IPS-NIHi7 (cell line): ENCODE results near the gene ZBTB7C.

Source experiments
- DNase-seq: peaks from one replicate; pipeline ENCODE4 v3.0.0; 2012; ENCODE audit warnings: mixed read lengths; ENCODE audit errors: extremely low spot score

ZBTB7C gene

DNA sequence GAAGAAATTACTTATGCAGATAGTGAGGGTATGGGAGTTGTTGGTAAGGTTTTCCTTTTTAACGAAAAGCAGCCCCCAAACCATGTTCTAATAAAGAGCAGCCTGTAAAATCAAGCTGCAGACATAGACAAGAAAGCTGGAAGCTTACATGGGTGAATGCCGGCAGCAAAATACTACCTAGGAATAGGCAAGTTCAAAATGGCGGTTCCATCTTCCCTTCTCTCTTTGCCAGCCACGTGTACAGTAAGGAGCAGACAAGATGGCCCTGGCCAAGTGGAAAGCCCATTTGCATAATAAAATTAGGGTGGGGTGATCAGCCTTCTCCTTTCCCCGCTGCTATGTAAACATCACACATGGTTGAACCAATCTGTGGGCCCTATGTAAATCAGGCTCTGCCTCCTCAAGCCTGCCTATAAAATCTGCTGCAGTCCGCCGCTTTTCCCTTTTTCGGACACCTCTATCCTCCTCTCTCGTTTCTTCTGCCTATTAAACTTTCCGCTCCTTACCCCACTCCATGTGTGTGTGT is 155.0 kb downstream of the ZBTB7C start:
- DNase-seq = no peak

DNA sequence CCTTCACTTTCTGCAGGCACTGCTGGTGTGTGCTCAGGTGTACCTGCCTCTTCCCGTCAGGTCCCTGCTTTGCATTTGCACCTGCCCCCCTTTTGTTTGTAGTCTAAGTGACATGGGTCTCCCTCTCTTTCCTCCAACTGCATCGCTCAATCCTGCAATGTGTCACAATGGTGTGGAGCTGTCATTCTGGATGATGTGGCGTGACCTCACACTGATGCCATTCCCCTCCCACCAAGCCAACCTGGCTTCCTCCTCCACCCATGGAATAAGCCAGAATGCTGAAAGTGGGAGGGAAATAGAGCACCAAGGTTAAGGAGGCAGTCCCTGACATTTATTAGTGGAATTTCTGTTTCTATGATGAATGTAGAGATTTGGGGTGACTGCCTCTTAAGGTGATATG is 156.7 kb downstream of the ZBTB7C start:
- DNase-seq = no peak

DNA sequence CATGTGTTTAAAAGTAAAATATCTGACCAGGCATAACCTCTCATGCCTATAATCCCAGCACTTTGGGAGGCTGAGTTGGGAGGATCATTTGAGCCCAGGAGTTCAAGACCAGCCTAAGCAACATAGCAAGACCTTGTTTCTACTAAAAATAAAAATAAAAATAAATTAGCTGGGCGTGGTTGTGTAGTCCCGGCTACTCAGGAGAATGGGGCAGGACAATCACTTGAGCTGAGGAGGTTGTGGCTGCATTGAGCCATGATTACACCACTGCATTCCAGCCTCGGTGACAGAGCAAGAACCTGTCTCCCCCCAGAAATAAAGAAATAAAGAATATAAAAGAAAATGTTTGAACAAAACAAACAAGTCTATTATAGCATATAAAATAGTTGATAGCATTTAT is 158.3 kb downstream of the ZBTB7C start:
- no peak for DNase-seq

DNA sequence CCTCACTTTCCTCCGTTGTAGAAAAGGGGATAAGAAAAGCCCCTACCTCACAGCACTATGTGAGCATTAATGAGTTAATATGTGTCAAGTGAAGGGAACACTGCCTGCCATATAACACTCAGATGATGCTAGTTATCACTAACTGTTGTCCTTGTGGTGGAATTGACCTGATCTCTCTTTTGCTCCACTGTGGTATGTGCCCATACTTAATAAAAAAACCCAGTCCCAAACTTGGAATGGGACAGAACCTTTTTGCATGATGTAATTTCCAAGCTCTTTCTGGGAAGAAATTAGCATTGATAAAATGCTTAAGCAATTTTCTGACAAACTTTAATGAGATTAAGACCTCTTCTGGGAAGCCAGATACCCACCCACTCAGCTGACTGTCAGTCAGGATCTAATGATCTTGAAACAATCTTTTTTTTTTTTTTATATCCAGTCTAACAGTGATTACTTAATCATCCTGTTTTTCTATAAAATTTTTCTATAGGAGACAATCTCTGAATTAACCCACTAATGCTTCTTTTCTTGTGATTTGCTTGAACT is 158.7 kb downstream of the ZBTB7C start:
- DNase-seq = no peak

DNA sequence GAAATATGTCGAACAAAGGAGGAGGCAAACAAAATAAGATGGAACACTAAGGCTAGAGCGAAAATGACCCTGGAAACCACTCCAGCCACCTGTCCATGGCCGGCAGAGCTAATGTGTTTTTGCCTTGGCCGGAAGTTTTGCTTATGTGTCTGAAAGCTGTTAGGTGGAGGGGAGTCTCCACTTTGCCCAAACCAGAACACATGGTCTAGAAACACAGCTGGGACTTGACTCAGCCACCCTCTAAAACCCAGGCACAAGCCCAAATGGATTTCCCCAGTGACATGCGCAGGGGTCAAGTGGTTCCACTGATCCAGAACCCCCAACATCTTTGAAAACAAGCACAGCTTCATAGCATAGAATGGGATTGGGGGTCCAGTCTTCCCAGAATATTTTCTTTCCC is 159.3 kb downstream of the ZBTB7C start:
- DNase-seq = no peak

DNA sequence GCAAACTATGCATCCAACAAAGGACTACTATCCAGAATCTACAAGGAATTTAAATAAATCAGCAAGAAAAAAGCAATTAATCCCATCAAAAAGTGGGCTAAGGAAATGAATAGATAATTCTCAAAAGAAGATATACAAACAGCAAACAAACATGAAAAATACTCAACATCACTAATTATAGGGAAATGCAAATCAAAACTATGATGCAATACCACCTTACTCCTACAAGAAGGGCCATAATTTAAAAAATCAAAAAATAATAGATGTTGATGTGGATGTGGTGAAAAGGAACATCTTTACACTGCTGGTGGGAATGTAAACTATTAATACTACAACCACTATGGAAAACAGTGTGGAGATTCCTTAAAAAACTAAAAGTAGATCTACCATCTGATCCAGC is 164.7 kb downstream of the ZBTB7C start:
- no peak for DNase-seq

DNA sequence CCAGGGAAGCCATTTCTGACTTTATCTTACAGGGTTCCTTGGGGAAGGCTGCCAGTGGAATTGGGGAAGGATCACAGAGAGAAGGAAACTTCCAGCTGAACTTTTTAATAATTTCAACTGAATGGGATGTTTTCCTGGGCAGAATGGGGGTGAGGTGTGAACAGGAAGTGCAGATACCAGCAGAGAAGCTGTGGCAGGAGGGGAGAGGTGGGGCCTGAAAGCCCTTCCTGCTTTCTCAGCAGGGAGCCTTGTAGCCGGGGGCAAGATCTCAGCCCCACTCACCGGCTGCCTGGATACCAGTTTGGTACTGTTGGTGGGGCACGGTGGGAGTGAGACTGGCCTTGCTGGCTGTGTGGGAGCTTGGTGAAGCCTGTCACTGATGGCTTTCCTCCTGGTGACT is 170.5 kb downstream of the ZBTB7C start:
- no peak for DNase-seq

DNA sequence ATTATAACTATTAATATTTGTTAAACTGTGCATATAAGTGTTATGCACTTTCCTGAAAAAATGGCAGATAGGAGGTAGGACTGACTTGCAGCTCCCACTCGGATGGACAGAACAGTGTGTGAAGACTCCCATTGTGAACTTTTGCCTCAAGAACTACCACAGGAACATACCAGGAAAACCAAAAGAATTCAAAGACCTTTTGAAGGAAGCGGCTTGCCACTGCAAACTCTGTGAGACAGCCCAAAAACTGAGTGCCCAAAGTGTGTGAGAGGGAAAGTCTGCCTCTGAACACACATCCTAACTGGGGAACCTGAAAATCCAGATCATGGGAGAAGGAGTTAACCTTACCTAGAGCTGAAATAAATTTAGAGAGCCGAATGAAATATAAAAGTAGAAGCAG is 171.0 kb downstream of the ZBTB7C start:
- no peak for DNase-seq

DNA sequence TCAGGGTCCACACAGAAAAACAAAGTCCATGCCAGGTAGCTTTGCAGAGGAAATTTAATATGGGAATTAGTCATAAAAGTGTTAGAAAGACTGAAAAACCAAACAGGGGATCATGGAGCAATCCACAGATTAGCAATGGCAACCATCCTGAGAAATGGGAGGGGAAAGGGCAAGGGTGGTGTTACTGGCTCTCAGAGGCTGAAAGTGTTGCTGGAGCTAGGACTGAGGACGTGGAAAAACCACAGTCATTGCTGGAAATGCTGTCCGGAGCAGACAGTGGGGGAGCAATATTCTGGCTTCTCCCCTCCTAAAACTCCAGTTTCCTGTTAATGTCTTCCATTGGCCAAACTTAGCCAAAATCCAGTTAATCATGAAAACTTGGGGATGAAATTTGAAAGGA is 172.4 kb downstream of the ZBTB7C start:
- DNase-seq = no peak

DNA sequence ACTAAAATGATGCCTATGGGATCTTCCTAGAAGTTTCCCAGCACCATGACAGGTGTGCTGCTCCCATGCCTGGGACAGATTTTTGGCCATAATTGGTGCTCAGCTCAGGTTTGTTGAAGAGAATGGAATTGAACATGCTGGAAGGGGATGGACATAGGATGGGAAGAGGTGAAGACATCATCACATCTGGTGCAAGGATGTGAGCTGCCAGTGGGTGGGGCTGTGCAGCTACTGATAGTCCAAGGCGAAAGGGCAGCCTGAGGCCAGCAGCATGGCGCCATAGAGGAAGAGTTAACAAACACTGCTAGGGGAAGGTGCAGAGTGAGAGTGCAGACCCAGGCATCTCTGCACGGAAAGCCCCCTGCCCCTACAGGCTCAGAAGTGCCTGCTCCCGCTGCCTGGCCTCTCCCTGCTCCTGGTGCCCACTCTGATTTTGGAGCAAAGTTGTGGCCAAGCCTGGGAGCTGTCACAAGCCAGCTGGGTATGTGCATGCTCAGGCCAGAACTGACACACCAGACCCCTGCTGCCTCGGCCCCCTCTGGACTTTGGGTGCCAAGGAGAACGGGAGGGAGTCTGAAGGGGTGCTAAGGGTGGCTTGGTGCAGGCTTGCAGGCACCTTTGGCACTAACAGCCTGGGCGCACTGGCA is 178.6 kb downstream of the ZBTB7C start:
- DNase-seq = peak; percentile 94

DNA sequence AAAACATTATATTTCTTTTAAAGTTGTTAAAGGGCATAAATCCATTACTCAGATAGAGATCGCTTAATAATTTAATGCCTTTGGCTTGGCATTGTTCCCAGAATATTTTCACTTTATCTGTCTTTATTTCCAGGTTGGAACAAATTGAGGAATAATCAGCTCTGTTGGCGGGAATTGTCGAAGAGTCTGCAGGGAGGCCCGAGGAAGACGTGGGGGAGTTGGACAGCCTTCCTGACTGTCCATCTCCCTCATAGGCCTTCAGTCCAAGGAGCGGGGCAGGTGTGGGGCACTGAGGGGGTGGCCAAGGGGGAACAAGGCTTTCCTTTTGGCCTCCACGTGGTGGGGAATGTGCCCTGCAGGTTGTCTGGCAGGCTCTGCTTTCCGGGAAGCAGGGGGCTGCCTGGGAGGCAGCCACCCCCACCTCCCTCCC is 179.6 kb downstream of the ZBTB7C start:
- no peak for DNase-seq

DNA sequence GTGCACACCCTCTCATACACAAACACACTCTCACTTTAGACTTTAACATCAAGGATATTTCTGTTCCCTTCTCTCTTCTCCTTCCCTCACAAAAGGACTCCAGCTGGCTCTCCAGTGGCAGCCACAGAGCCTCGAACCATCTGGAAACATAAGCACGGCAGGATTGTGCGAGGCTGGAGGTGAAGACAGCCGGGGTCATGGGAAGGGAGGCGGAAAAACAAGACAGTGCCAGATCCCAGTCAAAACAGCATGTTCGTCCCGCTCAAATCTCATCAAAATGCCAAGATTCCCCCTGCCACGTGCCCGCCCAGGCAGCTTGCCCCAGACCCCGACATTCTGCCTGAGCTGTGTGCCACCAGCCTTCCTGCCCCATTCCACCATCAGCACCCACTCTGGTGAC is 180.3 kb downstream of the ZBTB7C start:
- no peak for DNase-seq

DNA sequence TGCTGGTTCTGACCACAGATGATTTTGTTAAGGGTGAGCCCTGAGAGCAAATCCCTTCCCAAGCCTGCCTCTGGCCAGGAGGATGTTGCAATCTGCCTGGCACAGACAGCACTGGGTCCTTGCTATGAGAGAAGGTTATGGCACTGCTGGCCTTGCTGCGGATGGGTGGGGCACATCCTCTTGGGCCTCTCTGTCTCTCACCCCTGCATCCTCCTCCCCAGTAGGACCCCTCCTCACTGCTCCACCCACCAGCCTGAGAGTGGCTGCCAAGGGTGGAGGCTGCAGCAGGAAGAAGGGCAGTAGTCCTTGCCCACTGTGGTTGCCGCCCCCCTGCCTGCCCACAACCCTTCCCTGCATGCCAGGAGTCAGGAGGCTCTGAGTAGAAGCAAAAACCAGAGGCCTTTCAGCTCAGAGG is 180.9 kb downstream of the ZBTB7C start:
- no peak for DNase-seq

DNA sequence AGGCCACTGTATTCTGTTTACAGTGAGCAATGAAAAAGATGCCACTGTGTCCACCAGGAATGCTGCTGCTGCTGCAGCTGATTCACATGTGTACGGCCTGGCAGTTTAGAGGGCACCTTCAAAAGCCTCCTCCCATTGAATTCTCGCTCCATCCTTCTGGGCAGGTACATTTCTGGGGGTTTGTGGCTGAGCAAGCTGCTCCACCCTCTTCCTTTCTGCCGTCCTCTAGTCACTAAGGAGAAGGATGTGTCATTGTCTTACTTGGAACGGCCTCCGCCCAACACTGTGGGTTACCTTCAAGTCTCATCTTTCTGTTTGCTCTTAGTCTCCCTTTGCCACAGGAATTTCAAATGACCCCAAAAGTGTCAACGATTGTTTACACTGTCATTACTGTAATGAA is 182.0 kb downstream of the ZBTB7C start:
- no peak for DNase-seq

DNA sequence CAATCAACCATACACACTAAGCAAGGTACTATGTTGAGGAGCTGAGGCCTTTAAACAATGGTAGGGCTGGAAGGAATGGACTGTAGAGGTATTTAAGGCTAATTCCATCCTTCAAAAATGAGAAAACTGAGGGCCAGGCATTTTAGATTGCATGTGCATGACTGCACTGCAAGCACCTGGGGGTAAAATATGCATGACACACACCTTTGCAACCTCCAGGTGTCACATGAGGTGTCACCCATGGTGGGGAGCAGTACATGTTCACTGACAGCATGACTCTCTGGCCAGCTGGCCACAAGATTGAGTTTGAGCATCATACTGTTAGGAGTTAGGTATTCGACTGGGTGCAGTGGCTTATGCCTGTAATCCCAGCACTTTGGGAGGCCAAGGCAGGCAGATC is 182.8 kb downstream of the ZBTB7C start:
- no peak for DNase-seq

DNA sequence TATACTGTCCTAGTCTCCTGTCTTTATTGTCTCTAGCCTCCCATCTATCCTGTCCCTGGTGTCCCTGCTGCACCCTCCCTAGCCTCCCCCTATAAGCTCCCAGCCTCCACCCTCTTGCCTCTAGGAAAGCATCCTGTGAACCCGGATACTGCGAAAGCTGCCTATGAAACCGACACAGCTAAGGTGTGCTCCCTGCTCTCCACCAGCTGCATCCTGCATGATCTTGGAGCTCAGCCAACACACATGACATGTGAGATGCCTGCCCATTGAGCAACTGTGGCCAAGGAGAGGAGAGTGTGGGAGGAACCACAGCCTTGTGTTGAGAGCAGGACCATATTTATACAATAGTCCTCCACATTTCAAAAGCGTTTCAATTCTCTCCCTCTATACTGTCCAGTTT is 187.1 kb downstream of the ZBTB7C start:
- DNase-seq = no peak

DNA sequence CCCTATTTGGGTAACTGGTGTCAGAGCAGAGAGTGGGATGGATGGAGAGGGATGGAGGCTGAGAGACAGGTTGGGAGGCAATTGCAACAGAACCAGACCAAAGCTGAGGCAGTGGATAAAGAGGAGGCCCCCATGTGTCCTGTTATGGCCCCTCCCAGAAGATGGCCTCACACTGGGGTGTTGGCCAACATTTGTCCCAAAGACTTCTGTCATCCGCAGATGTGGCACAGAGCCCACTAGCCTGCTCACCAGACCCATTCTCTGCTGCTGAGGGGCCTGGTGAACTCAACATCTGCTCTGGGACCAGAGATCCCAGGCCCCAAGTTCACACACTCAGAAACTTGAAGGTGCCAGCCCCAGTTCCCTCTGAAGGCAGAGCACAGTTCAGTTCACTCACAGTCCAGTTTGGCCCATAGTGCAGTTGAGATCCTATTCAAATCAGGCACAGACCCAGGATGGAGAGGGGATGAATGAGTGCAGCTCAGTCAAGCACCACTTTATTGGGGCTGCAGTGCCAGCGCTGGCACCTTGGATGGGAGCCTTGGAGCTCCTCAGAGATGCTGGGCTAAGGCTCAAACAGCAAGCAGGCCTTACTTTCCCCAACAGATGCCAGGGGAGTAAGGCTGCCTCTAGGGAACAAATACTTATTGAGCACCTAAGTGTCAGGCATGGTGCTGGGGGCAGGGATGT is 189.2 kb downstream of the ZBTB7C start:
- no peak for DNase-seq

DNA sequence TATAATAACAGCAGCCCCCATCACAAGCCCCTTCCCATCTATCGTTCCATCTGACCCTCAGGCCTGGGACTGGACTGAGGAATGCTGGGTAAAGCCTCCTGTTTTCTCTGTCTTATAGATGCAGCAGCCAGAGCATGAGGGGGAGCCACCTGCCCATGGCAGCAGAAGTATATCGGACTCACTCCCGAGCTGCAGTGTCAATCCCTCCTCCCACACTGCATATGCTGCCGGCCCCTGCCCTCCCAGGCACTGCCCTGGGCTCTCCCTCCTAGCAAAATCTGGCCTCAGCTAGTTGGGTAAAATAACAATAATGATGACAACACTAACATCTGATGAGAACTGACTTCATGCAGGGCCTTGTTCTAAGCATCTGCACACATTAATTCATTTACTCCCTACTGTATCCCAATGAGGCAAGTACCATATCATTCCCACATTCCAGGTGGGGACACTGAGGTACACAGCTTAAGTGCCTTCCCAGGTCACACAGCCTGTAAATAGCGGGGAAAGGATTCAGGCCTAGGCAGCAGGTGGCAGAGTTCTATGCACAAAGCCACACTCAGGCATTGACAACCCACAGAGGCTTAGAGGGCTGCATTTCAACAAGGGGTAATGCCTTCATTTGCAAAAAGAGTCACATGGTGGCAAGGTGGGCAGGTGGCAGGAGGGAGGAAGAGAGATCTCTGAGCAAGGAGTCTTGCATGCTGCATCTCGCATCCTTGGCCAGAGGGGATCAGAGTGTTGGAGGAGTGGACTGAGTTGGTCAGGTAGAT is 190.0 kb downstream of the ZBTB7C start:
- no peak for DNase-seq

DNA sequence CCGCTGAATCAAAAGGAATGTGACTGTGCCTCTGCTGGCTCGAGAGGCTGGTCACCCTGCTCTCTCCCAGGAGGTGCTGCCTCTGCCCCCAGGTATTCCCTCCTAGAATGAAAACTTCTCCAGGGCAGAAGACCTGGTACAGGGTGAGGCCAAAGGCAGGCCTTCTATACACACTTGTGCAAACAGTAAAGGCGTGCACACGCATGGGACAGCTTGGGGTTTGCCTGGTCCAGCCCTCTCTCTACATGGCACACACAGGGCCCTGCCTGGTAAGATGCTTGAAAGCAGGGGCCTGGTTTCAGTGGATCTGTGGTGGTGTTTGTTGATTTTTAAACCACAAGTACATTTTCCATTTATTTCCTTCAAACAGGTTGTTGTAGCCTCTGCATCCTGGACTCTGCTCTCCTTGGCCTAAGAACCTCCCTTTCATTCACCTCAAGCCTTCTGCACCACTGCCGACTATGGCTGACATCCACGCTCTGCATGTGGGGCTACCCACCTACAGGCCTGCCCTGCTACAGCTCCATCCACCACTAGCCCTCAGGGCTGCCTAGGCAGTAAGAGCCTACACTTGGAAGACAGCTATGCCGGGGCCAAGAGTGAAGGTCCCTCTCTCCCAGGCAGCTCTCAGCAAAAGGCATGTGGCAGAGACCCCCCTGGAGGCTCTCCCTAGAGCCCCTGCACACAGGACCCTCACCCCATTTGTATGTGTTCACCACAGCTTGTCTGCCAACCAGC is 190.7 kb downstream of the ZBTB7C start:
- DNase-seq = no peak

DNA sequence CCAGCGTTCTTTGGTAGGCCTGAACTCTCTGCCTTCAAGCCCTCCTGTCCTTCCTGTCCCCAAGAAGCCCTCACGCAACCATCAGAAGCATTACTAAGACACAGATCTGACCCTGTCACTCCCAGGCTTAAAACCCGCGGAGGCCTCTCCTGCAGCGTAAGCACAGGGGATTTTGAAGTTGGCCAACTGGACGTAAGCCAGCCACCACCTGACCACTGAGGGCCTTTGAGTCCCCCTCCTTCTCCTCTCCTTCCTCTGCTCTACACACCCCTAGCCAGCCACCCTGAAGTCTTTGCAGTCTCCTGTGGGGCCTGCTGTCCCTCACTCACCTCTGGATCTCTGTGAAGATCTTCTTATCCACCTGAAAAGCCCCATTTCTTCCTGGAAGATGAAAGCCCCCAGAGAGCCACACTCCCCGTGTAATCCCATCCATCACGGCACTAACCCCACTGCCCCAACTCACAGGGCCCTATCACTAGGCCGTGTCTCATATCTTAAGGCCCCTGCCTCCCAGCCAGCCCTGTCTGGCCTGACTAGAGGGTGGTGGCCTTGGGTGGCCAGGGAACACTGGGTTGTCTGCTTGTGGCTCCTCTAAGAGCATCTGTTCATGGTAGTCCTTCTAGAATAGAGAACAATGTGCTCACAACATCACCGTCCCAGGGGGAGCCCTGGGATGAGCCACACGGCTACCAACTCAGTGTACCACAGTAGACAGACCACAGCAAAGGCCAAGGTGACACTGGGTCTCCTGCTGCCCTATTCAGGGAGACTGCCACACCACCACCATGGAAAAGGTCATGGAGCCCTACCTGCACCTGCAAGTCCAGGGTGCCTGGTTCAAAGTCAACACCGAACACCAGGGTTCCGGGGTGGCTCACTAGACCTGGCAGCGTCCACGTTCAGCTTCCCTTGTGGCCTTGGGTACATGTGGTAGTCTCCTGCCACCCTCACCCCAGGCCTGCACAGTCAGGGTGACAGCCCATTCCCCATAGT is 191.6 kb downstream of the ZBTB7C start:
- no peak for DNase-seq
